Retinal pigment epithelial cell (primary cell): ENCODE data around the gene RHOT1.
"Not testable (repeated sequence)": the region's sequence is repeated elsewhere in the genome, so short reads cannot be mapped to it uniquely, and the experiment has no call there.

Experiments
- DNase-seq: peaks from one replicate; pipeline ENCODE4 v3.0.0-alpha.2; 2010; ENCODE audit warnings: low read depth
- H3K4me3 ChIP-seq: 2 replicates; pipeline ENCODE4 v1.5.1; 2011; ENCODE audit warnings: mild to moderate bottlenecking, low read length, control low read depth, moderate library complexity
- TF ChIP-seq, protein P1 (sequence below): conservative IDR thresholded peaks from 2 replicates; pipeline ENCODE4 v1.5.1; 2011; ENCODE audit warnings: low read depth, low read length, control low read depth, inconsistent platforms

RHOT1 gene

GRCh38 chr17:32141258-32141657, 1.0 kb upstream of the RHOT1 start:
- peak; percentile 87 for DNase-seq
- peak overlapping the region; percentile 97 for H3K4me3 ChIP-seq
- TF ChIP-seq, protein P1, sequence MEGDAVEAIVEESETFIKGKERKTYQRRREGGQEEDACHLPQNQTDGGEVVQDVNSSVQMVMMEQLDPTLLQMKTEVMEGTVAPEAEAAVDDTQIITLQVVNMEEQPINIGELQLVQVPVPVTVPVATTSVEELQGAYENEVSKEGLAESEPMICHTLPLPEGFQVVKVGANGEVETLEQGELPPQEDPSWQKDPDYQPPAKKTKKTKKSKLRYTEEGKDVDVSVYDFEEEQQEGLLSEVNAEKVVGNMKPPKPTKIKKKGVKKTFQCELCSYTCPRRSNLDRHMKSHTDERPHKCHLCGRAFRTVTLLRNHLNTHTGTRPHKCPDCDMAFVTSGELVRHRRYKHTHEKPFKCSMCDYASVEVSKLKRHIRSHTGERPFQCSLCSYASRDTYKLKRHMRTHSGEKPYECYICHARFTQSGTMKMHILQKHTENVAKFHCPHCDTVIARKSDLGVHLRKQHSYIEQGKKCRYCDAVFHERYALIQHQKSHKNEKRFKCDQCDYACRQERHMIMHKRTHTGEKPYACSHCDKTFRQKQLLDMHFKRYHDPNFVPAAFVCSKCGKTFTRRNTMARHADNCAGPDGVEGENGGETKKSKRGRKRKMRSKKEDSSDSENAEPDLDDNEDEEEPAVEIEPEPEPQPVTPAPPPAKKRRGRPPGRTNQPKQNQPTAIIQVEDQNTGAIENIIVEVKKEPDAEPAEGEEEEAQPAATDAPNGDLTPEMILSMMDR, result no peak

DNA sequence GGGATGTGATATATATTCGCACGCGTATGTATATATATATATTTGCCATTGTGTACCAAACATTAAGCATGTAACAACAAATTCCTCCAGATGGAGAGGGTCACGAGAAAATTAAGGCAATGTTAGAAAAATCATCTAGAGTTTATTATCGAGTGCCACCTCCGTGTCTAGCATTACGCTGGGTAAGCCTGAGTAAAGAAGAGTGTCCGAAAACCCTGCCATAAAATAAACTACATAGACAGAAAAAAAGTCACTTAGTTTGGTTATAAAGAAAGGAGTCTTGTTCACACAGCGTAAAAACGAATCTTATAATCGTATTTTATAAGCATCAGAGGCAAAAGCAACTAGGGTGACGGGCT, 644 bp upstream of the RHOT1 start:
- DNase-seq, result no peak
- TF ChIP-seq, protein P1, result no peak
- peak overlapping the region; percentile 97 for H3K4me3 ChIP-seq

DNA sequence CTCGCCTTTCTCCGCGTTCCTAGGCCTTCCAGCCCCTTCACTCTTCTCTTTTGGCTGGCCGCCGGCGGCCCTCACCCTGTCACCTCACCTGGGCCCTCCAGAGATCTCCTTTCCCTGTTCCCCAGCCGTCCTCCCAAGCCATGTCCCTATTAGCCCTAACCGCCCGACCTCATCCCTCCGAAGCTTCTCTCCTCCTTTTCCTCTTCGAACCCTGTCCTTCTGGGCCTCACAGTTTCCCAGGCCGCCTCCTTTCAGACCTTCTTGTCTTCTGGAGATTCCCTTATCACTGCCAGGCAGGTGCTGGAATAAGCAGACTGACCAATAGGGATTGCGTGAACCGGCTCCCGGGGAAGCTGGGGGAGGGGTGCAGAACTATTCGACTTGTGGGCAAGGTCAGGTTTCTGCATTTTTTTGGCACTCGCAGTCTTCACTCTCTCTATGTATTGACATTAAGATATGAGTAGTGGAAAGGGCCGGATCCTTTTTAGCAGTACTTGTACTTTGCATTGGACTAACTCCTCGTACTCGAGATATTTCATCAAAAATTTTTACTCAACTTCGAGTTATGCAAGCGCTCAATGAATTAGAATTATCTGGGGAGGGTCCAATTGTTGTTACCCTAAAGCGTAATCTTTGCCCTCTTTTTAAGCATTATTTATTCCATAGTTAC, 690 bp downstream of the RHOT1 start:
- peak overlapping the region; percentile 97 for H3K4me3 ChIP-seq
- DNase-seq, result no peak
- TF ChIP-seq, protein P1, result no peak

GRCh38 chr17:32143527-32143870, 1.2 kb downstream of the RHOT1 start:
- TF ChIP-seq, protein P1, result no peak
- DNase-seq, result no peak
- peak overlapping the region; percentile 97 for H3K4me3 ChIP-seq

DNA sequence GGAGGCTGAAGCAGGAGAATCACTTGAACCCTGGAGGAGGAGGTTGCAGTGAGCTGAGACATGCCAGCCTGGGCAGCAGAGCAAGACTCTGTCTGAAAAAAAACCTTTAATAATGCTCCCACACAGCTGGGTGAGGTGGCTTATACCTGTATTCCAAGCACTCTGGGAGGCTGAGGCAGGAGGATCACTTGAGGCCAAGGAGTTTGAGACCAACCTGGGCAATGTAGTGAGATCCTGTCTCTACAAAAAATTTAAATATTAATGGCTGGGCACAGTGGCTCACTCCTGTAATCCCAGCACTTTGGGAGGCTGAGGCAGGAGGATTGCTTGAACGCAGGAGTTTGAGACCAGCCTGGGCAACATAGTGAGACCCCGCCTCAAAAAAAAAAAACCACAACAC, 2.1 kb downstream of the RHOT1 start:
- DNase-seq, H3K4me3 ChIP-seq: not testable (repeated sequence)

DNA sequence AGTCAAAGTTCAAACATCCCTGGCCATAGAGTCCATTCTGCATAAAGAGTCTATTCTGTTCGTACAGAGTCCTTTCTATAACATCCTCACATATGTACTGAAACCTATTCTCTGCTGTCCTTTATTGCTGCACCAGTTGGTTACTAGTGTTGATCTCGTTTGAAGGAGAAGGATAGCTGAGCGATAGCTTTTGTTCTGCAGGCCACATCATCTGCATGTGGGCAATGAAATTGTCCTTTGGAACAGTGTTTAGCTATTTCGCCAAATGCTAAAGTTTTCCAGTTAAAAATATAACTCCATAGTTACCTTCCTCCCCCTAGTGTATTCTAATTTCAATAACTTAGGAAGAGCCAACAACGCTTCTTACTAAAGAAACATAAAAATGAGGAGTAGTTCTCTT, 6.0 kb downstream of the RHOT1 start:
- no peak for DNase-seq
- TF ChIP-seq, protein P1, result no peak
- no peak overlapping the region for H3K4me3 ChIP-seq

GRCh38 chr17:32150358-32150757, 8.1 kb downstream of the RHOT1 start:
- no peak overlapping the region for H3K4me3 ChIP-seq
- TF ChIP-seq, protein P1, result no peak
- no peak for DNase-seq

- DNase-seq, result no peak
- H3K4me3 ChIP-seq, result no peak overlapping the region
Measured at GRCh38 chr17:32152130-32152529, 9.8 kb downstream of the RHOT1 start.

More at GRCh38 chr17:32152130-32152529, 9.8 kb downstream of the RHOT1 start:
- TF ChIP-seq, protein P1, result no peak
